Activated CD8-positive, alpha-beta memory T cell treated with anti-CD3 and anti-CD28 coated beads for 1 hour (primary cell): ENCODE results near the gene ARIH2.
"Not testable (repeated sequence)": the region's sequence is repeated elsewhere in the genome, so short reads cannot be mapped to it uniquely, and the experiment has no call there.

ENCODE experiments used
- DNase-seq, 2 donors: peaks; one replicate each; pipeline ENCODE4 v3.0.0-alpha.2; 2020; ENCODE audit warnings: low read depth in 1 of 2; ENCODE audit errors: extremely low read depth in 1 of 2

ARIH2 gene

DNA sequence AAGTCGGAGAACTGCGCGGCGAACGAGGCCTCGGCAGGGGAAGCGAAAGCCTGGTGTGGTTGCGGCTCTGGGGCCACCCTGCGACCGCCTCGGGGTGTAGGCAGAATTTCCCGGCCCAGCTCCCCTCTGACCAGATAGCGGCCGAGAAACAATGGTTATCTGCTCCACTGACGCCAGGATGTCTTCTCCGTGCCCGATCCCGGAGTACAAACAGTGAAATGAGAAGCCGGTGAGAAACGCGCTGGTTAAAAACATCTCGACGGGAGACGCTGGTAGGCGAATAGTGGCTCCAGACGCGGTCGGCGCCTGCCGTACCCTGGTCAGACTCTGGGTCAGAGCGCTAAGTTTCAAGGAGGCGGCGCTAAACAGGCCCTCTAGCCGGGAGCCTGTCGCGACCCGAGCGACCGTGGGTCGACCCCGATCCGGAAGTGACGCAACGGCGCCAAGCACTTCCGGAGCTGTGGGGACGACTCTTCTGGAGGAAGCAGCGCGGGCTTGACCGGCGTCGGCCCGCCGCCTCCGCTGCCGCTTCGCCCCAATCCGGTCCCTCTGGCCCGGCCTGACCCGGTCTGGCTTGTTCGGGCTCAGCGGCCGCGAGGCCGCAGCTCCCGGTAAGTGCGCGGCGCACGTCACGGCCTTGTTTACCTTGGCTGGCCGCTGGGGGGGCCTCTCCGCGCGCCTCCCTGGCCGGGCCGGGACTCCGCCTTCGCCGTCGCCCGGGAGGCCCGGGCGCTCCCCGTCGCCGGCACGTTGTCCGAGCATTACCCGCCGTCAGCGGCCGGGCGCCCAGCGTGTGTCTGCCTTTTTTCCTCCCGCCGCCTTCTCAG, at the start of gene ARIH2:
TSS of gene ARIH2 (plus strand) at position 455 of the 827 bp plus-strand sequence. CDS start 8,717 bp downstream, outside the sequence.
- peak; percentile 68 to 82 for DNase-seq

DNA sequence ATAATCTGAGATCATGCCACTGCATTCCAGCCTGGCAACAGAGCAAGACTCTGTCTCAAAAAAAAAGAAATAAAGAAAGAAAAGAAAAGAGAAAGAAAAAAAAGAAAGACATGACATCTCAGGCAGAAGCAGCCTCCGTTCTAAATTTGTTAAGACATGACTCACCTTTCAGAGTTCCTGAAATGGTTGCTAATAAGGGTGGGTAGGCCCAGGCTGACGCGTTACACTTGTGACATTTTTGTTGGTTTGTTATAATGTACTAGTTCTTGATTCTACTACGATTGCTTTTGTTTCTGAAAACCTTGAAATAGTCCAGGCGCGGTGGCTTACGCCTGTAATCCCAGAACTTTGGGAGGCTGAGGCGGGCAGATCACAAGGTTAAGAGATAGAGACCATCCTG, 41.0 kb upstream of the ARIH2 start:
- no peak for DNase-seq

DNA sequence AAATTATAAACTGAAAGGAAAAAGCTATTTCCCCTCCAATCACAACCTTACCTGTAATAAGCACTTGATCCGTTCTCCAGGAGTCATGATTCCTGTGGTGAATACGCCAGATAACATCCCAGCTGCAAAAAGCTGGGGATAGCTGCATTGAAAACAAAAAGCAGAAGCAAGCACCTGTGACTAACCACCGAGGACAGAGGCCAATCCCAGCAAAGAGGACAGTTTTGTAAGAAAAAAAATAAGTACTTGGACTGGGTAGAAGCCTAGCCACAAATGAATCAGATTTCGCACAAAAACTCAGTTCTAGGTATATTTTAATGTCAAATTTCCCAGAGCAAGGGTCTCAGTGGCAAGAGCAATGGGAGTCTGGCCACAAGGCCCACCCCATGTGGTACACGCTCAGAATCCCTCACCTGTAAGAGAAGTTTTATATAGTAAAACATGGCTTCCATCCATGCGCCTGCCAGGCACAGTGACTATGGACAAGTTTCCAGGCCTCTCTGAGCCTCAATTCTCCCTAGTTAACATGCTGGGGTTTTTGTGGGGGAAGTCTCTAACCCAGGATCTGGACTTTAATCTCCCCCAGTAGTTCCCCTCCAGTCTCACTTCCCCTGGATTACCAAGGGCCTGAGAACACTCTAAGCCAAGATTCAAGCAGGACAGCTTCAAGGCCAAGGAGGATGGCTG, 39.2 kb upstream of the ARIH2 start:
- DNase-seq, result no peak

DNA sequence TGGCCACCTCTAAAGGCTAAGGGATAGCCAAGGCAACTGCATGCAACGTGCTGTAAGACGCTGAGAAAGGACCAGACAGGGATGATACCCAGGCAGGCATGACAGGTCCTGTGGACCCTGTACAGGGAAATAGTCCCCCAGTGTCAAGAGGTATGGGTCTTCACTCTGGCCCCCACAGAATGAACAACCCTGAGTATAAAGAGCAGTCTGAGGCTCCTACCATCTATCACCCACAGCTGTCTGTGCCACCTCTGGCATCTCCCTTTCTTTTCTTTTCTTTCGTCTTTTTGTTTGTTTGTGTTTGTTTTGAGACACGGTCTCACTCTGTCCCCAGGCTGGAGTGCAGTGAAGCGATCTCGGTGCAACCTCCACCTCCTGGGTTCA, 38.7 kb upstream of the ARIH2 start:
- DNase-seq, result no peak

DNA sequence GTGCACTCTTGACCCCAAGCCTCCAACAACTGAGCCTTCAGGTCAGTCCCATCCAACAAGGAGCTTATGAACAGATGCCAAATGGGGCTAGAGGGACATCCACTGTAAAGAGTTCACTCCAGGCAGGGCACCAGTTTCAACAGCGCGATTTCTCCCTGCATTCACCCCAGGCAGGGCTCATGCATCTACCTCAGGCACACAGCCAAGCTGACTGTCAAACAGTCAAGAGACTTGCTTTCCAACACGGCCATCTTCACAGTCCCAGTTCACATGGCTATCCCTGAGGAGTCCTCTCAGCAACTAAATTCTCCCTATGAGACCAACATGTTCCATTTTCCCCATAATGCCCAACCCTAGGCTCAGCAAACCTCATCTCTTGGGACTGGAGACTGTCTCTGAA, 37.6 kb upstream of the ARIH2 start:
- DNase-seq, result no peak

DNA sequence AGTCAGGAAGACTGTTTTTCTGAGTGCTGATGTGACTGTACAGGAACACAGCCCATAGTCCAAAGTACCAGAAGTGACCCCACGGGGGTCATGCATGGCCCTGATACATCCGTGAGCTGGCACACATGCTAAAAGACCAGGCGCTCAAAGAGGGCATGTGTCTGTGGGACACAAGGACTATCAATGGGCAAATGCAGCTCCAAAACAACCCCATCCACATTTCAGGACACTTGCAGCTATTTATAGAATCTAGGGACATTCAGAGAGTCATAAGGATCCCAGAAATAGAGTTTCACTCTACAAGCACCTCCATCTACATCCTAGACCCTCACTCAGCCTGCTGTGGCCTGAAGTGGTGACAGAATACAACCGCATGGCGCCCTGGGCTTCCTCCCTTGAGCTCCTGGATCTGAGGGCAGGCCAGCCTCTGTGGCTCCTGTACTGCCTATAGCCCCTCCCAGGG, 37.0 kb upstream of the ARIH2 start:
- no peak for DNase-seq

DNA sequence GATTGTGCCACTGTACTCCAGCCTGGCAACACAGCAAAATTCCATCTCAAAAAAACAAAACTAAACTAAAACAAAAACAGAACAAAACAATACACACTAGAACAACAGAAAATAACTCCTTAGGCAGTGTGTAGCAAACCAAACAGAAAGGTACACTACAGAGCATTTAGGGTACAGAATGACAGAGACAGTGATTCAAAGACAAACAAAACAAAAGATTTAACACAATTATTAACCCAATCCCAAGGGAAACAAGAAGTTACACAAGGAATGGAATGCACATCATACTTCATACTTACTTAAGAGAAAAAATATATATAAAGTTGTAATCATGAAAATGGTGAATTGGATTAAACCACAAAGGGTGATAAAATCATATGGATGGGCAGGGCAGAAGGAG, 32.9 kb upstream of the ARIH2 start:
- DNase-seq, result no peak

DNA sequence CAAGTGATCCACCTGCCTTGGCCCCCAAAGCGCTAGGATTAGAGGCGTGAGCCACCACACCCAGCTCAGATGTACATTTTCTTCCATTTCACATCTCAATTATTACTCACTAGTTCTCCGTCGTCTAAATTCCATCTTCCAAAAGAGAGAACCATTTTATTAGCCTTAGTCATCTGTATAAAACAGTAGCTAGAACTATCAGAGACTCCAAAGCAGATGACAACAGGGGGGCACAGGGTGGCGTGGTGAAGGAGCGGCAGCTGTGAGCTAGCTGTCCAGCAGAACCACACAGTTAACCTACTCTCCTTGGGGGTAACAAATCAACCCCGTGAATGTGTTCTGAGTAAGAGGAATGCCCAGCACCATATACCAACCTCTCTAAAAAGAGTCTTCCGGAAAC, 27.0 kb upstream of the ARIH2 start:
- no peak for DNase-seq

DNA sequence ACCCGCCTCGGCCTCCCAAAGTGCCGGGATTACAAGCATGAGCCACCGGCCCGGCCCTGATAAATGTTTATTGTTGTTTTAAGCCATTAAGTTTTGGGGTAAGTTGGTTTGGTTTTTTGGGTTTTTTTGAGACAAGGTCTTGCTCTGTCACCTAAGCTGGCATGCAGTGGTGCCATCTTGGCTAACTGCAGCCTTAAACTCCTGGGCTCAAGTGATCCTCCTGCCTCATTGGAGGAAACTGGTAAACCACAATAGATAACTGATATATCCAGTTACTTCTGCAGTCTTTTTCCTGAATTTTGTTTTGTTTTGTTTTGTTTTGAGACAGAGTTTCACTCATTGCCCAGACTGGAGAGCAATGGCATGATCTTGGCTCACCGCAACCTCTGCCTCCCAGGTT, 24.1 kb upstream of the ARIH2 start:
- no peak for DNase-seq

DNA sequence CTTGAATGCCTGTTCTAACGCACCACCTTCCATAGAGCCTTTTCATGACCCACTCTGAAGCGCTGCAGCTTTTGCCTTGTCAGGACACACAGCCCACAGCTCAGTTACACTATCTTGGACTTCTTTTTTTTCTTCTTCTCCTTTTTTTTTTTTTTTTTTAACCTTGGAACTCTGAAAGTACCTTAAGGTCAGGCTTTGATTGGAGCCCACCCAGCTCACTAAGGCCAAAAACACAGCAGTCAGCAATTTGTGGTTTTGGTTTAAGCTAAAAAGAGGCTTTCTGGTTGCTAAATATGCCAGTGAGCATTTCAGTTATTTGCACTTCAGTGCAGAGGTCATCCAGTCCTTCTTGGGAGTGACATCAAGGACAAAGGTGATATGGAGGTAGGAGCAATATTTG, 21.7 kb upstream of the ARIH2 start:
- DNase-seq, result no peak

DNA sequence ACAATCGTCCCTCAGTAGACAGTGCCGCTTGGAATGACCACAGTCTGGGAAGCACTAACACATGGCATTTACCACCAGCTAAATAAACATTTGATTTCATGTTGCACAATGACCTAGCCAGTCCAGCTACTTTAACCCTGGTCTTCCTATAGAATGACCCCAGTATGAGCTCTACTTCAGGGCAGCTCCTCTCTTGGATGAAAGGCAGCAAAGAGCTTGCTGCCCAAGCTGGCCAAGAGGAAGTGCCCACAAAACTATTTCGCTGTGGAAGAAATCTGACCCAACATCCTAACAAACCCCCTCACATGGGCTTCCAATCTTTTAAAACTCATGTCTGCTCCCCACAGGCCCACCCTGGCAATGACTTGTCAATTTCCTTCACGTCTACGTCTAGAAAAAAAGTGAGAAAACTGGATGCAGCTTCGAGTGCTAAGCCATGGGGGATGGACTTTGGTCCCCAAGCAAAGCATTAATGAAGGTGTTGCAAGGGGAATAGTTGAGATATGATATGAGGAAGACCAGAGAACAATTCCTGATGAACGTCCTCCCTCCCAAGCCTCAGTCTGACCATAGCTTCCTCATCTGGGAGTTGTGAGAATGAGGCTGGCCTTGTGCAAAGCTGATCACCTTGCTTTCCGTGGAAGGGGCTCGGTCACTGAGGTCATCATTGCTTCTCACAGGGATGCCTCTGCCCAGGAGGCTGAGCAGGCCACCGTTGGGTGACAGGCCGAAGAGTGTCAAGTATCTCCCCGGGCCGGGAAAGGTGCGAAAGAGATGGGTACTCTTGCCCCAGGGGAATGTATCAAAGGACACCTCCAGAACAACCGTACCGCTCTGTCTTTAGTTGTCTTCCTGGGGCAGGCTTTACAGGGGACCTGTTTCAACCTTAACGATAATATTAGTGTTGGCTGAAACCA, 20.9 kb upstream of the ARIH2 start:
- no peak for DNase-seq

DNA sequence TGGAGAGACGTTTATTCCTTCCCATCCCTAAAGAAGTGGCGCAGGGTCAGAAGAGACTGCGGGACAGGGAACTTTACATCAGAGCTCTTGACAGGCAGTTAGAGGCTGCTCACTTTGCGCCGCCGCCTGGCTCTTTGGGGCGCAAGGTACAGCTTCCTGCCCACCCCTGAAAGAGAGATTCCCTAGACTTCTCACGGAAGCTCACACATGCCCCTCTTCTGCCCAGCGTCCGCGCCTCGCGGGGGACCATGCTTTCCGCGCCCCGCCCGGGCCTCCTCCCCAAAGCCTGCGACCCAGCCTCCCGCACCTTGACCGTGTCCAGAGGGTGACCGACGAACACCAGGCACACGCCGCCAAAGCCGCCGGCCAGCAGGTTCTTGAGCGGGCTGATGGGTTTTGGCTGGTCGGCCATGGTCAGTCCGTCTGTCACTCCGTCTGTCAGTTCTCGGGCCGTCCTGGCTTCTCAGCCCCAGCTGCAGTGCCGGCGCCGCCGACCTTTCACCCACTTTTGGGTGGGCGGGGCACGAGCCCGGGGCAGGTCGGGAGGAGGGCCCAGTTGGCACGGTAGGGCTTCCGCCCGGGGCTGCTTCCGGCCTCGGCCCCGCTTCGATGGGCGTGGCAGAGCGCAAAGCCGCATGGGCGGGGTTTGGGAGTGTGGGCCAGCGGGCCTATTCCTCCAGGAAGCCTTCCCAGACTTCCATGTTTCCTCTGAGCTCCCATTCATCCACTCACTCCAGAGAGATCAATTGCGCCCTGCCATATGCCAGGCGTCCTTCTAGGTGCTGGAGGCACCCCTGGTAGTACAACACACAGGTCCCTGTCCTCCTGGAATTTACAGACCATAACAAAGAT, 20.0 kb upstream of the ARIH2 start, which contains the start of gene SLC25A20:
TSS of gene SLC25A20 (minus strand) at position 500 of the 852 bp plus-strand sequence. CDS start at position 412, 88 bp downstream.
- DNase-seq, result peak; percentile 62 to 88

DNA sequence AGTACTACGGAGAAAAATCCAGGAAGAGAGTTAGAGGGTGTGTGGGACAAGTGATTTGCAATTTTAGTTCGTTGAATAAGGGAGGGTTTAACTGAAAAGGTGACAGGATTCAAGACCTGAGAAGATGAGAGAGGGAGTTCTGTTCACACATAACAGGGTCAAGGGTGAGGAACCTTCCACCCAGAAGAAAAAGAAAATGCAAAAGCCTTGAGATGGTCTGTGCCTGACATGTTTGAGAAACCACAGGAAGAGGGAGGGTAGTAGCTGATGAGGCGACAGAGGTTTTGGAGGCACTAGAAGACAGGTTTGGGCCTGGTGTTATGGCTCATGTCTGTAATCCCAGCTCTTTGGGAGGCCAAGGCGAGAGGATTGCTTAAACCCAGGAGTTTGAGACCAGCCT, 19.4 kb upstream of the ARIH2 start:
- peak in 1 of 2 donors; percentile 11 for DNase-seq

DNA sequence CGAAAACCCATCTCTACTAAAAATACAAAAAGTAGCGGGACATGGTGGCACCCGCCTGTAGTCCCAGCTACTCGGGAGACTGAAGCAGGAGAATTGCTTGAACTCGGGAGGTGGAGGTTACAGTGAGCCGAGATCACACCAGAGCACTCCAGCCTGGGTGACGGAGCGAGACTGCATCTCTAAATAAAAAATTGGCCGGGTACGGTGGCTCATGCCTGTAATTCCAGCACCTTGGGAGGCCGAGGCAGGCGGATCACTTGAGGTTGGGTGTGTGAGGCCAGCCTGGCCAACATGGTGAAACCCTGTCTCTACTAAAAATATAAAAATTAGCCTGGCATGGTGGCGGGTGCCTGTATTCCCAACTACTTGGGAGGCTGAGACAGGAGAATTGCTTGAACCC, 11.6 kb upstream of the ARIH2 start:
- DNase-seq, result not testable (repeated sequence)

DNA sequence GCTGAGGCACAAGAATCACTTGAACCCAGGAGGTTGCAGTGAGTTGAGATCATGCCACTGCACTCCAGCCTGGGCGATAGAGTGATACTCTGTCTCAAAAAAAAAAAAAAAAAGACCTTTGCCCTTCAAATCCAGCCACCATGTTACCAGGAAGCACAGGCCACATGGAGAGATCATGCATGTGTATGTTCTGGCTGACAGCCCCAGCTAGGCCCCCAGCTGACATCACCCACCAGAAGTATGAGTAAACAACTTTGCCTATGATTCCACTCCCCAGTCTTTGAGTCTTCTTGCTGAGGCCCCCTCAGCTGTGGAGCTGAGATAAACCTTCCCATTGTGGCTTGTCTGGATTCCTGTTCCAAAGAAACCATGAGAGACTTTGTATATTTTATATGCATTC, 3.3 kb upstream of the ARIH2 start:
- DNase-seq, result no peak

DNA sequence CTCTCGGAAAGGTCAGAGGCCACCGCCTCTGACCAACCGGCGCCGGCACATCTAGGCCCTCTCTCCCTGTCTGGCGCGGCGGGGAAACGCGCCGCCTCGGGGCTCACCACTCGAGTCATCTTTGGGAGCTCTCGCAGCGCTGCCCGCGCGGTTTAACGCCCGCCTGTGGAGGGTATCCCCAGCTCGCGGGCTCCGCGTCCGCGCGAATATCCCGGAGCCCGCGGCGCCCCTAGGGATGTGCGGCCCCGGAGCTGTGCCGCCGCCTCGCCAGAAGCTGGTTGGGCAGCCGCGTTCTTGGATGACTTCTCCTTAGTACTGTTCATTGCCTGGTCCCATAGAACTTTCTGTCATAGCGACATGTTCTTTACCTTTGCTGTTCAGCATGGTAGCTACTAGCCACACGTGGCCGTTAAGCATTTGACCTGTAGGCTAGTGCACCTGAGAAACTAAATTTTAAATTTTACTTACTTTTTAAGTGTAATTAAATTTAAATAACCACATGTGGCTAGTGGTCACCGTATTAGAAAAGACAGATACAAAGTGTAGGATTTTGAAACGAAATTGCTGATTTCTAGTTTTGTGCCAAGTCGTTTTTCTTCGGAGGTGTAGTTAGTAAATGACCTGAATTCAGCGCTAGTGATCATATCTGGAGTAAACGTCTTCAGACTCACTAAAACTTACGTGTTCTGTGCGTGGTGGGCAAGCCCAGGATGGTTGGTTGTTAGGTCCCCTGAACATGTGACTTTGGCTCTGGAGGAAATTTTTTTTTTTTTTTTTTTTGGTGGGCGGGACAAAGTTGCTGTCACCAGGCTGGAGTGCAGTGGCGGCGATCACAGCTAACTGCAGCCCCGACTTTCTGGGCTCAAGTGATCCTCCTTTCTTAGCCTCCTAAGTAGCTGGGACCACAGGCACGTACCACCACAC, 835 bp downstream of the ARIH2 start:
- peak in 1 of 2 donors; percentile 15 for DNase-seq

DNA sequence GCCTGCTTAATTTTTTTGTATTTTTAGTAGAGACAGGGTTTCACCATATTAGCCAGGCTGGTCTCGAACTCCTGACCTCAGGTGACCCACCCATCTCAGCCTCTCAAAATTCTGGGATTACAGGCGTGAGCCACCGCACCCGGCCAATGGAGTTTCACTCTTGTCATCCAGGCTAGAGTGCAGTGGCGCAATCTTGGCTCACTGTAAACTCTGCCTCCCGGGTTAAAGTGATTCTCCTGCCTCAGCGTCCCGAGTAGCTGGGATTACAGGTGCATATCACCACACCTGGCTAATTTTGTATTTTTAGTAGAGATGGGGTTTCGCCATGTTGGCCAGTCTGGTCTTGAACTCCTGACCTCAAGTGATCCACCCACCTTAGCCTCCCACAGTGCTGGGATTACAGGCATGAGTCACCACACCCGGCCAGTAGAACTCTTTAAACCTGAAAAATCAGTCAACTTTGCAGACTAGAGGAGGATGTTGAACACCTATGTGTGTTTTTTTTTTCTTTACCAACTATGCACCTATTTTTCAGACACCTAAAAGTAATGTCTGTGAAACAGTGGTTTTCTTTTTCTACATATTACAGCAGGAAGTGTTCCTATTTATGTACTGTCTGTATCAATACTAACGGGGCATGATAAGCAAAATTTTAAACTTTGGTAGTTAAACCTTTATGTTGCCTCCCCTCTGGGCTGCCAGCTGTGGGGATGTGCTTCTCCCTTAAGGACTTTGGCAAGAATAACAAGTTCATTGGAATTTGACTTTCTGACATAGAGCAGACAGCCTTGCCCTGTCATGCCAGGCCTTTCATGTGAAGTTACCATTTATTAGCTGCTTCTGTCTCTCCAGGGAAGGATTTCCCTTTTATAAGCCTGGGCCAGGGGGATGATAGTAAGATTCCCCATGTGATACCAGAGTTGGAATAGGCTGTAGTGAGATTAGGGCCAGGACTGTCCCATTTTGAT, 8.1 kb downstream of the ARIH2 start:
- no peak for DNase-seq

DNA sequence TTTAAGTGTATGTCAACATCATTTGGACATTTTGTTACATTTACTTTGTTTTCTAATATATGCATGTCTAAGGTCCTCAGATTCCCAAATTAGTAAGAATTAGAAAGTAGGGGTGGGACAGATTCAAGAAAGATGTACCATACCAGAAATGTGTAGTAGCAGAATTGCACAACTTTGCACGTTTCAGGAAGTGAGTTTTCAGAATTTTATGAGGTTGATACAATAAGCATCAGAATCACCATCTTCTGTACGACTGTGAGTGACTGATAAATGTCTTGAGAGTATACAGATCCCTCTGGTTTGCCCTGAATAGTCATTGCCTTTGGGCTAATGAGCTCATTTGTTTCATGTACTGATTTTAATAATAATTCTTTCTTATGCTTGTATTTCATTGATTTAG, 9.3 kb downstream of the ARIH2 start:
- DNase-seq, result no peak
